ENCODE results near the gene AQP12B.
"Not testable (repeated sequence)": the region's sequence is repeated elsewhere in the genome, so short reads cannot be mapped to it uniquely, and the experiment has no call there.

AQP12B gene

DNA sequence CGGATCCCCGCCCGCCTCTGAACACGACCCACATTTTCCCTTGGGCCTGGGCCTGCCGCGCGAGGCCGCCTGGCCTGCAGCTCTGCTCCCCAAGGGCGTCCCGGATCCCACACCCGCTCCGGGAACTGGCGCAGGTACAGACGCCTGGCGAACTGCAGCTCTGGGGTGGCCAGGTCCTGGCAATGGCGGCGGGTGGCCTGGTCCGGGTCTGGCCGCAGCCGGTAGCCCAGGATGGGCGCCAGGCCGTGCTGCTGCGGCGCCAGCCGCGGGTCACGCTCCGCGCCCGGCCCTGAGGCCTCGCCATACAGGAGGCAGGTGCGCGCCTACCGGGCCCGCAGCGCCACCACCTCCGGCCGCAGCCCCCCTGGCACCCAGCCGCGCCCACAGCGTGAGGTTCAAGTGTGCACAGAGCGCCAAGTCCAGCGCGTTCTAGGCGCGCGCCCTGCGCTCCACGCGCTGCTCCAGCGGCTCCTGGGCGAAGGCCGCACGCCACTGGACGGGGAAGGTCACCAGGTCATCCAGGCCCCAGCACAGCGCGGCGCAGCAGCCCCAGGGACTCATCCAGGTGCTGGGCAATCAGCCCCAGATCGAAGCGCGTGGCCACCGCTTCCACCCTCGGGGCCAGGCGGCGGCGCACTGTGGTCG is 18.5 kb upstream of the AQP12B start:
- DNase-seq (ENCODE audit: low spot score), result no peak

- DNase-seq (ENCODE audit: low spot score), result not testable (repeated sequence)
These were observed 17.9 kb upstream of the AQP12B start for GRCh38 chr2:240700616-240701015.

DNA sequence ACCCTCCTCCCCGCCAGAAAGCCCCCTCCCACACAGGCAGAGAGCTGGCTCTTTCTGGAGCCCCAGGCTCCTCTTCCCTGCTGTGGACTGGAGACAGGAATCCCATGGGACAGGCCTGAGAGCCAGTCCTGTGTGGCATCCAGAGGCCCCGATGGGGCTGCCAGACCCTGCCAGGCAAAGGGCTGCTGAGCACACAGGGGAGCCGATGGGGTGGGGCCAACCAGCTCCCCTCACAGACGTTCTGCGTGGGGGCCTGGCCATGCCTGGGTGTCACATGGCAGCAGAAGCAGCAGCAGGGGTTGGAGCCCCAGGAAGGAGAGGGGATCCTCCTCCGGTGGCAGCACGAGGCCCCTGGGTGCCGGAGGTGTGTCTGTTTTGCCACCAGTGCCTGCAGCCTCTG is 17.1 kb upstream of the AQP12B start:
- DNase-seq (ENCODE audit: low spot score), result not testable (repeated sequence)

GRCh38 chr2:240698852-240699561 is 16.3 kb upstream of the AQP12B start:
- not testable (repeated sequence) for DNase-seq (ENCODE audit: low spot score)

DNA sequence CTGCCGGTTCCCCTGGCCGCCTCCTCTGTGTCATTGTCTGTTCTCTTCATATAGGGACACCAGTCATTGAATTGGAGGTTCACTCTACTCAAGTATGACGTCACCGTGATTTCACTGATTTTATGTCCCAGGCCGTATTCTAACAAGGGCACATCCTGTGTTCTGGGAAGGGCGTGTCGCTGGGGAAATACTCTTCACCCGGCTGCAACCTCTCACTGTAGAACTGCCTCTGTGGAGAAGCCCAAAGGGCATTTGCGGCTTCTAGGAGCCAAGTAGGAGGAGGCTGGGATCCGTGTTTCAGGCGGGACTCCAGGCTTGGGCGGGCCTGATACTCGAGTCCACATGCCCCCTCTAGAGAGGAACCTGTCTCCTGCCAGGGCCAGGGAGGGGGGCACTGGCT is 13.8 kb upstream of the AQP12B start:
- not testable (repeated sequence) for DNase-seq (ENCODE audit: low spot score)

DNA sequence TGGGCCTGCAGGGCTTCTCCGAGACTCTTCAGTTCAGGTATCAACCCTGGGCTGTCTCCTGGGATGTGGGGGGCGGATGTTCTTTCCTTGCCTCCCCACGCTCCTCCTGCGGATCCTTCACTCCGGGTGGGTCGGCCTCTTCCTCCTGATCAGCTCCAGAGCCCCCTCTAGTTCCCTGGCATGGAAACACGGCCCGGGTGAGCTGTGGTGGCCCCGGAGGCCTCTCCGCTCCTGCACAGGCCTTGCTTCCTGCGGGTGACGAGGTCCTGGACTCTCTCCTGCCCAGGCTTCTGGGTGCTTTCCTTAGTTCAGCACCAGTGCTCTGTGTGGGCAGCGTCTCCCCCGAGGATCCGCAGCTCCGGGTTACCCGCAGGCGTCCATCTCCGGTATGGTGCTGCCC is 12.9 kb upstream of the AQP12B start:
- not testable (repeated sequence) for DNase-seq (ENCODE audit: low spot score)

DNA sequence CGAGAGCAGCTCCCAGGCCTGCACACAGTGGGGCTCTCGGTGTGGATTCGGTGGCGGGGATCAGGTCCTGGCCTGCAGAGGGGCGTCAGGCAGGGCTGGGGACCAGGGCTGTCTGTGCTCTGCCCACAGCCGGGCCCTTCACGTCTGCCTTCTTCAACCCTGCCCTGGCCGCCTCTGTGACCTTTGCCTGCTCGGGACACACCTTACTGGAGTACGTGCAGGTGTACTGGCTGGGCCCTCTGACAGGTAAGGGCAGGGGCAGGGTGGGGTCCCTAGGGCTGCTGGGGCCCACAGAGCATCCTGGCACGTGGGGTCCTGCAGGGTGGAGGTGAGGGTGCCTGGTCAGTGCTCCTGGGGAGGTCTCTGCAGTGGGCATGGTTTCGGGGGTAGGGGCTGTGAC is 11.6 kb upstream of the AQP12B start:
- DNase-seq (ENCODE audit: low spot score), result not testable (repeated sequence)

GRCh38 chr2:240692583-240693561 is 10.2 kb upstream of the AQP12B start:
- DNase-seq (ENCODE audit: low spot score), result not testable (repeated sequence)

GRCh38 chr2:240691631-240692420 is 9.1 kb upstream of the AQP12B start, which contains the start of gene AQP12A:
Gene AQP12A (plus strand): TSS chr2:240691866. CDS start chr2:240691914, 48 bp downstream.
- not testable (repeated sequence) for DNase-seq (ENCODE audit: low spot score)

DNA sequence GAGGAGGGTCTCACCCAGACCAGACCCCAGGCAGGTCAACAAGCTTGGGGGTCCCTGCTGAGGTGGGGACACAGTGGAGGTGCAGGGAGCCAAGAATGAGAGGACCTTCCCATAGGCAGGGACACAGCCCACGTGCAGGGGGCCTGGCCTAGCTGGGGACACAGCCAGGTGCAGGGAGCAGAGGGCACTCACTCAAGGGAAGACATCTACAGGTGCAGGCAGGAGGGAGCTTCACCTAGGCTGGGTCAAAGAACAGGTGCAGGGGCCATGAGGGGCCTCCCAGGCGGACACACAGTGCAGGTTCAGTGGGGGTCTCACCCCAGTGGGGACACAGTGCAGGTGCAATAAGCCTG is 8.4 kb upstream of the AQP12B start:
- not testable (repeated sequence) for DNase-seq (ENCODE audit: low spot score)

DNA sequence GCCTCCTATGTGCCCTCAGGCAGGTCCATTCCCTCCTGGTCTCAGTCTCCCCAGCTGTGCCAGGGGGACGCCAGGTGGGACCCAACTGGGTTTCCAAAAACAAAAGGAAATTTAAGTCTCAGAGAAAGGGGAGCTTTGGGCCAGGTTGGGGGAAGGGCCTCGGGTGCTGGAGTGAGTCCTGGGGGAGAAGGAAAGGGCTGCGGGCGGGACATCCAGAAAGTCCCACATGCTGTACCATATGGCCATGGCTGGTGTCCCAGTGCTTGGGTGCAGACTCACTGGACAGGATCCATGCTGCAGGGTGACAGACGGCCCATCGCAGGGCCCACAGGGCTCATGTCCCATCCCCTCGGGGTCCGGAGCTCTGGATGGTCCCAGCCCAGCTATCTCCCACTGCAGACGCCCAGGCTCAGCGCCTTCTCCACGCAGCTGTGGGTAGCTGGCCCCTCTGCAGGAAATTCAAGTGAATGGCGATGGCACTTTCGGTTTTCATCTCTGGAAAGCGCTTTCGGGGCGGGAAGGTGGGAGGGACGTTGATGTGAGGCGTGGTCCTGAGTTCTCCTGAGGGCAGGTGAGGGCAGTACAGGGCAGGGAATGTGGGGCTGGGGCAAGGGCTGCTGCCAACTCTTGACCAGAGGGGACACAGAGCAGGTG is 7.9 kb upstream of the AQP12B start:
- DNase-seq (ENCODE audit: low spot score), result not testable (repeated sequence)

DNA sequence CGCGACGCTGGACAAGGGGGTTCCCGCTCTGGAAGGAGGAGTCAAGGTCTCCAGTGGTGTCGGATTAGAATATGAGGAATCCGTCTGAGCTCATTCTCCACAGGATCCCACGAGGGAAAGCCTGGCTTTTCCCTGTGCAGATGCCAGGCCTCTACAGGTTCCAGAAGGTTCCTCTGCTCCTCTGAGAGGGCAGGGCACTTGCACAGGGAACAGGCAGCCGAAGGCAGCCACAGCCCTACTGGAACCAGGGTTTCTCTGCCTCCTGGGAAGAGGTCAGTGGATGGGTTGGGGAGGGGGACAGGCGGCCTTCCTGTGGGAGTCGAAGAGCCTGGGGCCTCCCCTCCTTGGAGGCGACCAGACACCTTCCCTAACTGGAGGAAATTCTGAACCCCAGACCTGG is 7.3 kb upstream of the AQP12B start:
- DNase-seq (ENCODE audit: low spot score), result no peak

DNA sequence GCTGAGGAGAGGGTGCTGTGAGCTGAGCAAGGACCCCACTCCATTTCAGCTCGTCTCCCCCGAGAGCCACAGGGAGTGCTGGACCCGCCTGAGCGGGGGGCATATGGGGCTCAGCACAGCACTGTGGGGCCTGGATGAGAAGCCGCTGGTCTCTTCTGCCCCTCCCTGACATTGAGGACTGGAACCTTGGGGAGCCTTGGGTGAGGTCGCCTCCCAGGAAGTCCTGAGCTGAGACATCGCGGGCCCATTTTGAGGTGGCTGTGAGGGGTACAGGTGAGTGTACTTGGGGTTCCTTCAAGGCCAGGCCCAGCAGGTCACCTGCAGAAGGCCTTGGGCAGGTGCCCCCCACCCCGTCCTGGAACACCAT is 5.9 kb upstream of the AQP12B start:
- DNase-seq (ENCODE audit: low spot score), result no peak

DNA sequence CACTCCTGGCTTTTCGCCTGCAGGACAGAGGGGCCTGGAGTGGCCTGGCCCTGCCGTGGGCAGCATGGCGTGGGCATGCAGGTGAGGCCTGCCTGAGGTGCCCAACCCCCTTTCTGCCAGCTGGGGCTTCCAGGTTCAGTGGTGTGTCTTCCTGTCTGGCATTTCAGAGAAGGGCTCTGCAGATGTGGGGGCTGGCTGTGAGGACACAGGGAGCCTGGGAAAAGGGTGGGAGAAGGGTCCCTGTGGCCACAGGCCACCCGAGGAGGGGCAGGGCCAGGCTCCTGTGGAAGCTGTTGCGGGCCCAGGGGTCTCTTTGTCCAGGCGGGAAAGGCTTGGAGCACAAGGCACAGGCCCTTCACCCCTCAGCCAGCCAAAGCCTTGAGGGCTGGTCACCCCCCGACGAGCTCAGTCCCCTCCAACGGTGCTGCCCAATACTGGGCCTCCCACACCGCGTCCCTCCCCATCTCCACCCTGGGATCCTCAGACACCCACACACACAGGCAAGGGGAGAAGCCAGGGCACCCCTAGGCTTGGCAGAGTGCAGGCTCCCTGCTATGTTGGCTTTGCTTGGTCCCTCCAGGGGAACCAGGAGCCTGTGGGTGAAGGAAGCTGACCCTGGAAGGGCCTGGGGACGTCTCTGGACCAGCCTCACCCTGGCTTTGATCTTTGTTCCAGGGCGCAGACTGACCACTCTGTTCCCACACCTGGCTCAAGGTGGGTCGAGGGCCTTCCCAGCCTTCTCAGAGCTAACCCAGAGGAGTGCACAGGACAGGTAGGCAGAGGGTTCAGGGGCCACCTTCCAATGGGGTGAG is 5.3 kb upstream of the AQP12B start:
- DNase-seq (ENCODE audit: low spot score), result no peak

DNA sequence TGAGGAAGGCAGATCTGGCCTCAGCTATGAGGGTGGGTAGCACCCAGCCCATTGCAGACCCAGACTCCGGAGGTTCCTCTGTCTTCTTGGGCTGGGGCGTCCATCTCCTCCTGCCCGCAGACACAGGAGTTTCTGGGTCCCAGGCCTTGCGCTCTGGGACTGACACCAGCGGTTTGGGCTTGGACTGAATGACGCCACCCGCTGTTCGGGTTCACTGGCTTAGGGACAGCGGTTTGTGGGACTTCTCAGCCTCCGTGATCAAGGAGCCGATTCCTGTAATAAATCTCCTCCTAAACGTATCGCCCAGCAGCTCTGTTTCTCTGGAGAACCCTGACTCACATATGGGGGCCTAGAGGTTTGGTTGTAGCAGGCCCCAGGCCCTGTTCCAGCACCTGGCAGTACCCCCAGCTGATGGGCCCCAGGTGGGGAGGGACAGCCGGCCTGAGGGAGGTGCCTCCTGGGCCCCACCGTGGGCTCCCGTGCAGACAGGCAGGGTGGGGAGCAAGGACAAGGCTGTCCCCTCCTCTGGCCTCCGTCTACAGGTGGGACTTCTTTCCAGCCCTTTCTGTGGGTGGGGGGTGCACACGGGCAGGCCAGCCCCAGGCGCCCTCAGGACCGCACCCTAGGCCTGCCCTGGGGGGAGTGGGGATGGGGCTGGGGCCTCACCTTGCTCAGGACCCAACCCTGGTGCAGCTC is 4.5 kb upstream of the AQP12B start:
- no peak for DNase-seq (ENCODE audit: low spot score)

DNA sequence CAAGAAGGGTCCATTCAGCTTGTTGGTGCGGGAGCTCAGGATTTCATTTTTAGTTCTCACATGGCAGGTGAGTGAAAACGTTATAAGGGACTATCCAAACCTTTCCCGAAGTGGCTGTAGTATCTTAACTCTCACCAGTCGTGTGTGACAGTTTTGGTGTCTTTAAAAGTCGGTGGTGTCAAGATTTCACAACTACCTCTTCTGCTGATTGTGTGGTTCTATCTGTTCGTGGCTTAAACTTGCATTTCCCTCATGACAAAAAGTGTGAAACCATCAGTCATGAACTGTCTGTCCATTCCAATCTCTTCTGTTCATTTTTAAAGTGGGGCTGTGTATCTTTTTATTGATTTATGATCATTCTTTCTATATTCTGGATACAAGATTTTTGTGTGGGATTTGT is 3.8 kb upstream of the AQP12B start:
- DNase-seq (ENCODE audit: low spot score), result no peak

GRCh38 chr2:240685771-240686371 is 3.2 kb upstream of the AQP12B start:
- DNase-seq (ENCODE audit: low spot score), result no peak

DNA sequence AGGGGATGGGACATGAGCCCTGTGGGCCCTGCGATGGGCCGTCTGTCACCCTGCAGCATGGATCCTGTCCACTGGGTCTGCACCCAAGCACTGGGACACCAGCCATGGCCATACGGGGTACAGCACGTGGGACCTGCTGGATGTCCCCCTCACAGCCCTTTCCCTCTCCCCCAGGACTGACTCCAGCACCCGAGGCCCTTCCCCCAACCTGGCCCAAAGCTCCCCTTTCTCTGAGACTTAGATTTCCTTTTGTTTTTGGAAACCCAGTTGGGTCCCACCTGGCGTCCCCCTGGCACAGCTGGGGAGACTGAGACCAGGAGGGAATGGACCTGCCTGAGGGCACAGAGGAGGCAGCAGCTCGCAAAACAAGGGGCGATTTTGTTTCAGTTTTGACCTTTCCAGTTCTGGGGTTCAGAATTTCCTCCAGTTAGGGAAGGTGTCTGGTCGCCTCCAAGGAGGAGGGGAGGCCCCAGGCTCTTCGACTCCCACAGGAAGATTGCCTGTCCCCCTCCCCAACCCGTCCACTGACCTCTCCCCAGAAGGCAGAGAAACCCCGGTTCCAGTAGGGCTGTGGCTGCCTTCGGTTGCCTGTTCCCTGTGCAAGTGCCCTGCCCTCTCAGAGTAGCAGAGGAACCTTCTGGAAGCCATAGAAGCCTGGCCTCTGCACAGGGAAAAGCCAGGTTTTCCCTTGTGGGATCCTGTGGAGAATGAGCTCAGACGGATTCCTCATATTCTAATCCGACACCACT is 1.5 kb upstream of the AQP12B start:
- not testable (repeated sequence) for DNase-seq (ENCODE audit: low spot score)
